Upper lobe of left lung (tissue), 6 donors: ENCODE results near the gene PPP6R3. TPM values are rescaled to one million over a fixed set of nuclear protein-coding genes. Genes with fewer than 3 reads are reported as not detected.

Experiments used
- ATAC-seq, 2 donors: fragments of 200-7000 bp; cut with Tn5 transposase; one replicate each; pipeline ENCODE4 v1.9.1; 2022; ENCODE audit warnings: mild to moderate bottlenecking in 2 of 2, moderate library complexity in 2 of 2; ENCODE audit not compliant: low FRiP score in 2 of 2
- DNase-seq, 2 donors: peaks; one replicate each; pipeline ENCODE4 v3.0.0-alpha.2; 2019 to 2020
- H3K27ac ChIP-seq, 4 donors: fragments of 200-600 bp; sonication (generic); one replicate each; pipeline ENCODE4 v1.5.1; 2016 to 2019
- H3K27me3 ChIP-seq, 4 donors: fragments of 200-600 bp; sonication (generic); one replicate each; pipeline ENCODE4 v1.5.1; 2017 to 2019
- H3K36me3 ChIP-seq, 4 donors: fragments of 200-600 bp; sonication (generic); one replicate each; pipeline ENCODE4 v1.5.1; 2016 to 2019
- H3K4me1 ChIP-seq, 4 donors: fragments of 200-600 bp; sonication (generic); one replicate each; pipeline ENCODE4 v1.5.1; 2018 to 2019
- H3K4me3 ChIP-seq, 4 donors: fragments of 200-600 bp; sonication (generic); one replicate each; pipeline ENCODE4 v1.5.1; 2017 to 2019; ENCODE audit warnings: mild to moderate bottlenecking in 2 of 4, moderate library complexity in 1 of 4
- H3K9me3 ChIP-seq, 4 donors: fragments of 200-600 bp; sonication (generic); one replicate each; pipeline ENCODE4 v1.5.1; 2018 to 2019
- CTCF ChIP-seq, 6 experiments: fragments of 450-650 bp in 4 of 6; fragments of 200-600 bp in 2 of 6; sonication (generic) in 2 of 6; IDR thresholded peaks; one replicate each; pipeline ENCODE4 v1.5.1; 2016 to 2019; ENCODE audit warnings: antibody characterized with exemption in 6 of 6
- EP300 ChIP-seq, 4 donors: sonication (generic); formaldehyde crosslinking; IDR thresholded peaks; one replicate each; pipeline ENCODE4 v1.5.1; 2017; ENCODE audit warnings: antibody characterized with exemption in 4 of 4, control low read depth in 2 of 4
- POLR2A ChIP-seq, 4 donors: fragments of 450-650 bp; IDR thresholded peaks; one replicate each; pipeline ENCODE4 v1.5.1; 2016 to 2017; ENCODE audit warnings: antibody characterized with exemption in 4 of 4, mild to moderate bottlenecking in 2 of 4
- POLR2AphosphoS5 ChIP-seq, 2 donors: sonication (generic); formaldehyde crosslinking; IDR thresholded peaks; one replicate each; pipeline ENCODE4 v1.5.1; 2017; ENCODE audit warnings: antibody characterized with exemption in 2 of 2
- WGBS, 2 donors: methylation state at CpG; one replicate each; pipeline ENCODE4 v1.1.5; 2017 to 2018; 5-methylcytosine and 5-hydroxymethylcytosine counted together
- total RNA-seq, 6 donors: library from RNA; depleted of rRNA in 4 of 6; stranded (reverse); fragments of >200 nt in 4 of 6; gene quantifications; one replicate each; pipeline versions ENCODE4 v1.1.0 to v1.2.1, GENCODE V29; 2016 to 2021
- donor health status: DM: no; HTN: no; CAD: no; lungs with moderate emphysema.
- donor health status: DM: no; HTN: yes; CAD: no; lungs with severe emphysema.

PPP6R3 gene
- total RNA-seq, 6 donors from 2014 or later, result 75.7 to 195 (median 114) TPM

- no peaks in the 10 kb centered on the region for H3K27me3 ChIP-seq
- DNase-seq (no peak), ATAC-seq (no peak)
- H3K4me3 ChIP-seq, result no peak overlapping the region
- H3K36me3 ChIP-seq, result no peaks in the 10 kb centered on the region
- no peaks in the 10 kb centered on the region for H3K9me3 ChIP-seq
- TF ChIP-seq POLR2AphosphoS5 (IDR thresholded peaks at IDR 0.05) (no peak), CTCF (IDR thresholded peaks at IDR 0.05) (no peak), POLR2A (IDR thresholded peaks at IDR 0.05) (no peak), EP300 (IDR thresholded peaks at IDR 0.05) (no peak)
- H3K27ac ChIP-seq, result no peak overlapping the region
- peaks cover 26 to 56% (median 32%) of the 10 kb centered on the region in 4 donors for H3K4me1 ChIP-seq
- 52 to 53% methylated on average over 3 of the region's 3 CpGs for WGBS, 2 donors
Measured at GRCh38 chr11:68495220-68495729, 34.7 kb downstream of the PPP6R3 start.

- Histone ChIP-seq H3K27me3 (no peaks in the 10 kb centered on the region), H3K9me3 (no peaks in the 10 kb centered on the region), H3K4me1 (peaks cover 26 to 55% (median 36%) of the 10 kb centered on the region in 4 donors), H3K4me3 (no peak overlapping the region), H3K36me3 (no peaks in the 10 kb centered on the region), H3K27ac (no peak overlapping the region)
- TF ChIP-seq EP300 (IDR thresholded peaks at IDR 0.05) (no peak), CTCF (IDR thresholded peaks at IDR 0.05) (no peak), POLR2AphosphoS5 (IDR thresholded peaks at IDR 0.05) (no peak), POLR2A (IDR thresholded peaks at IDR 0.05) (no peak)
- WGBS, 2 donors, result 87 to 92% methylated on average over 3 of the region's 3 CpGs
- ATAC-seq (no peak), DNase-seq (no peak)
Measured at GRCh38 chr11:68495872-68496271, 35.3 kb downstream of the PPP6R3 start.

- Histone ChIP-seq H3K27me3 (no peaks in the 10 kb centered on the region), H3K36me3 (no peaks in the 10 kb centered on the region), H3K9me3 (no peaks in the 10 kb centered on the region), H3K27ac (no peak overlapping the region), H3K4me1 (peaks cover 33 to 56% (median 42%) of the 10 kb centered on the region in 4 donors), H3K4me3 (no peak overlapping the region)
- WGBS, 2 donors, result 76 to 82% methylated on average over 2 of the region's 2 CpGs
- no peak for DNase-seq
- no peak for ATAC-seq
- TF ChIP-seq CTCF (IDR thresholded peaks at IDR 0.05), result no peak
- TF ChIP-seq EP300 (IDR thresholded peaks at IDR 0.05), result no peak
- TF ChIP-seq POLR2AphosphoS5 (IDR thresholded peaks at IDR 0.05), result no peak
- TF ChIP-seq POLR2A (IDR thresholded peaks at IDR 0.05), result no peak
Measured at GRCh38 chr11:68497761-68498160, 37.2 kb downstream of the PPP6R3 start.

GRCh38 chr11:68498321-68498720 lies 37.8 kb downstream of the PPP6R3 start:
- 27 to 43% methylated on average over 2 of the region's 2 CpGs for WGBS, 2 donors
- peak in 1 of 2 donors; percentile 69 for DNase-seq
- Histone ChIP-seq H3K27ac (no peak overlapping the region), H3K27me3 (no peaks in the 10 kb centered on the region), H3K36me3 (no peaks in the 10 kb centered on the region), H3K9me3 (no peaks in the 10 kb centered on the region), H3K4me1 (peaks cover 39 to 58% (median 47%) of the 10 kb centered on the region in 4 donors), H3K4me3 (no peak overlapping the region)
- no peak for TF ChIP-seq POLR2AphosphoS5 (IDR thresholded peaks at IDR 0.05)
- TF ChIP-seq CTCF (IDR thresholded peaks at IDR 0.05), result no peak
- peak in 1 of 2 donors; percentile 28 for ATAC-seq
